GM21786 (cell line): ENCODE data around the gene PRR7.

Experiments used
- ATAC-seq: cut with Tn5 transposase; IDR thresholded peaks from one replicate; pipeline ENCODE4 v1.9.1; 2021; ENCODE audit not compliant: unreplicated experiment

Gene PRR7

GRCh38 chr5:177435847-177436536, 10.6 kb upstream of the PRR7 start:
- ATAC-seq, result no peak

- ATAC-seq, result no peak
Observed at GRCh38 chr5:177437623-177438022, 9.0 kb upstream of the PRR7 start.

GRCh38 chr5:177438468-177438867, 8.1 kb upstream of the PRR7 start:
- ATAC-seq, result no peak

GRCh38 chr5:177439518-177440053, 7.0 kb upstream of the PRR7 start:
- no peak for ATAC-seq

- no peak for ATAC-seq
Observed at GRCh38 chr5:177440211-177440989, 6.2 kb upstream of the PRR7 start.

GRCh38 chr5:177440990-177441780, 5.4 kb upstream of the PRR7 start:
- ATAC-seq, result no peak

- no peak for ATAC-seq
Observed at GRCh38 chr5:177442066-177442826, 4.4 kb upstream of the PRR7 start.

- ATAC-seq, result no peak
Observed at GRCh38 chr5:177443144-177443983, 3.2 kb upstream of the PRR7 start.

- no peak for ATAC-seq
Observed at GRCh38 chr5:177444106-177445051, 2.2 kb upstream of the PRR7 start.

GRCh38 chr5:177445052-177445916, 1.3 kb upstream of the PRR7 start:
- no peak for ATAC-seq

- no peak for ATAC-seq
Observed at GRCh38 chr5:177445917-177446199, 756 bp upstream of the PRR7 start.

- ATAC-seq, result peak; percentile 33
Observed at GRCh38 chr5:177447066-177447610, 524 bp downstream of the PRR7 start.

- no peak for ATAC-seq
Observed at GRCh38 chr5:177447611-177448243, 1.1 kb downstream of the PRR7 start.

GRCh38 chr5:177448244-177448950, 1.8 kb downstream of the PRR7 start:
- ATAC-seq, result no peak

- no peak for ATAC-seq
Observed at GRCh38 chr5:177449140-177450061, 2.8 kb downstream of the PRR7 start.
